ENCODE results near the gene MLX. TPM values are rescaled to one million over a fixed set of nuclear protein-coding genes. Genes with fewer than 3 reads are reported as not detected.
A peak's percentile ranks its signal among the peaks of the same experiment; 100 is the strongest.

MLX gene
- total RNA-seq, 2 donors from 2014 or later: 31.5 to 41.2 TPM

DNA sequence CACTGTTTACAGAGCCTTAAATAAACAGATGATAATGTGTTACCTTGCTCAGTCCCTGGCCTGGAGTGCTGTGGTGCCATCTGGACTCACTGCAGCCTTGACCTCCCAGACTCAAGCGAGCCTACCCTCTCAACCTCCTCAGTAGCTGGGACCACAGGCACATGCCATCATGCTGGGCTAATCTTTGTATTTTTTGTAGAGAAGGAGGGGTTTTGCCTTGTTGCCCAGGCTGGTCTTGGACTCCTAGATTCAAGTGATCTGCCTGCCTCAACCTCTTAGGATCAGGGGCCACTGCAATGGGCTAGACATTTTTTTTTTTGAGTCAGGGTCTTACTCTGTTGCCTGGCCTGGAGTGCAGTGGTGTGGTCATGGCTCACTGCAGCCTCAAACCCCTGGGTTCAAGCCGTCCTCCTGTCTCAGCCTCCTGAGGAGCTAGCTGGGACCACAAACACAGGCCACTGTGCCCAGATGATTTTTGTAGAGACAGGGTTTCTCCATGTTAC is 35.9 kb upstream of the MLX start:
- H3K4me1 ChIP-seq (ENCODE audit: control insufficient read depth in 1 of 2, low read depth in 2 of 2): peaks cover 9 to 46% of the 10 kb centered on the region in 2 donors
- peak overlapping the region; percentile 68 to 82 for H3K27ac ChIP-seq
- no peak for DNase-seq (ENCODE audit: low spot score)

DNA sequence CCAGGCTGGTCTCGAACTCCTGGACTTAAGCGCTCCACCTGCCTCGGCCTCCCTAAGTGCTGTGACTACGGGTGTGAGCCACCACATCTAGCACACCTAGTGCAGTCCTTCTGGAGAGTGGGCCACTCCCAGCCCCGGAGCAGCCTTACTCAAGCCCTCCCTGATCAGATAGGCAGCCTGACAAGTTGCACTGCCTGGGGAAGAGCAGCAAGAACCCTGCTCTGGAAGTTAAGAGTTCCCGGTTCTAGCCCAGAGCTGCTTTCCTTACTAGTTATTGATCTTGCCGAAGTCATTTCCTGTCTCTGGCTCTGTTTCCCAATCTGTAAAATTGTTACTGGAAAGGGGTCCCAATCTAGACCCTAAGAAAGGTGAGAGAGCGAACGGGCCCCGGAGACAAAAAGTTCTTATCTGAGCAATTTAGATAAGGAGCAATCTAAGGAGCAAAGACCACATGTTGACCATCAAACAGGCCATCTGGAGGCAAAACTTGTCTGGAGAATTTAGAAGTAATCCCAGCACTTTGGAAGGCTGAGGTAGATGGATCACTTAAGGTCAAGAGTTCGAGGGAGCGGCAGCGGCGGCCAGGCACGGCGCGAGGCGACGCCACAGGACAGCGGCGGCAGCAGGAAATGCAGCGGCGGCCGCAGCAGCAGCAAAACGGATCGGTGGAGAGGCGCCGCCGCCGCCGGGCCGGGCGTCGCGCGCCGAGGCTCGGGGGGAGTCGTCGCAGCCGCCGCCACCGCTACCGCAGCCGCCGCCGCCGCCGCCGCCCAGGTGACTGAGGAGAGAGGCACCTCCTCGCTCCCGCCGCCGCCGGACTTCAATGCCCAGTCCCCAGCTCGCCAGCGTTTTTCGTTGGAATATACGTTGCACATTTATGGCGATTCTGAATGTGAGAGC is 35.2 kb upstream of the MLX start:
- Histone ChIP-seq H3K27ac (peak overlapping the region; percentile 68 to 82), H3K27me3 (replicated peaks; ENCODE audit: insufficient read depth) (no peaks in the 10 kb centered on the region), H3K9me3 (no peaks in the 10 kb centered on the region), H3K4me1 (ENCODE audit: control insufficient read depth in 1 of 2, low read depth in 2 of 2) (peaks cover 9 to 40% of the 10 kb centered on the region in 2 donors), H3K36me3 (no peaks in the 10 kb centered on the region), H3K4me3 (peak overlapping the region; percentile 74)
- TF ChIP-seq, protein P1, sequence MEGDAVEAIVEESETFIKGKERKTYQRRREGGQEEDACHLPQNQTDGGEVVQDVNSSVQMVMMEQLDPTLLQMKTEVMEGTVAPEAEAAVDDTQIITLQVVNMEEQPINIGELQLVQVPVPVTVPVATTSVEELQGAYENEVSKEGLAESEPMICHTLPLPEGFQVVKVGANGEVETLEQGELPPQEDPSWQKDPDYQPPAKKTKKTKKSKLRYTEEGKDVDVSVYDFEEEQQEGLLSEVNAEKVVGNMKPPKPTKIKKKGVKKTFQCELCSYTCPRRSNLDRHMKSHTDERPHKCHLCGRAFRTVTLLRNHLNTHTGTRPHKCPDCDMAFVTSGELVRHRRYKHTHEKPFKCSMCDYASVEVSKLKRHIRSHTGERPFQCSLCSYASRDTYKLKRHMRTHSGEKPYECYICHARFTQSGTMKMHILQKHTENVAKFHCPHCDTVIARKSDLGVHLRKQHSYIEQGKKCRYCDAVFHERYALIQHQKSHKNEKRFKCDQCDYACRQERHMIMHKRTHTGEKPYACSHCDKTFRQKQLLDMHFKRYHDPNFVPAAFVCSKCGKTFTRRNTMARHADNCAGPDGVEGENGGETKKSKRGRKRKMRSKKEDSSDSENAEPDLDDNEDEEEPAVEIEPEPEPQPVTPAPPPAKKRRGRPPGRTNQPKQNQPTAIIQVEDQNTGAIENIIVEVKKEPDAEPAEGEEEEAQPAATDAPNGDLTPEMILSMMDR (IDR thresholded peaks at IDR 0.05): peak; percentile 58
- DNase-seq (ENCODE audit: low spot score): no peak
- ATAC-seq (ENCODE audit: insufficient number of reproducible peaks, low FRiP score, low read depth): no peak

More for the DNA sequence above, 35.9 kb upstream of the MLX start:
- Histone ChIP-seq H3K27me3 (replicated peaks; ENCODE audit: insufficient read depth) (no peaks in the 10 kb centered on the region), H3K4me3 (no peak overlapping the region), H3K36me3 (no peaks in the 10 kb centered on the region), H3K9me3 (no peaks in the 10 kb centered on the region)
- TF ChIP-seq, protein P1 (IDR thresholded peaks at IDR 0.05): no peak
- ATAC-seq (ENCODE audit: insufficient number of reproducible peaks, low FRiP score, low read depth): no peak

DNA sequence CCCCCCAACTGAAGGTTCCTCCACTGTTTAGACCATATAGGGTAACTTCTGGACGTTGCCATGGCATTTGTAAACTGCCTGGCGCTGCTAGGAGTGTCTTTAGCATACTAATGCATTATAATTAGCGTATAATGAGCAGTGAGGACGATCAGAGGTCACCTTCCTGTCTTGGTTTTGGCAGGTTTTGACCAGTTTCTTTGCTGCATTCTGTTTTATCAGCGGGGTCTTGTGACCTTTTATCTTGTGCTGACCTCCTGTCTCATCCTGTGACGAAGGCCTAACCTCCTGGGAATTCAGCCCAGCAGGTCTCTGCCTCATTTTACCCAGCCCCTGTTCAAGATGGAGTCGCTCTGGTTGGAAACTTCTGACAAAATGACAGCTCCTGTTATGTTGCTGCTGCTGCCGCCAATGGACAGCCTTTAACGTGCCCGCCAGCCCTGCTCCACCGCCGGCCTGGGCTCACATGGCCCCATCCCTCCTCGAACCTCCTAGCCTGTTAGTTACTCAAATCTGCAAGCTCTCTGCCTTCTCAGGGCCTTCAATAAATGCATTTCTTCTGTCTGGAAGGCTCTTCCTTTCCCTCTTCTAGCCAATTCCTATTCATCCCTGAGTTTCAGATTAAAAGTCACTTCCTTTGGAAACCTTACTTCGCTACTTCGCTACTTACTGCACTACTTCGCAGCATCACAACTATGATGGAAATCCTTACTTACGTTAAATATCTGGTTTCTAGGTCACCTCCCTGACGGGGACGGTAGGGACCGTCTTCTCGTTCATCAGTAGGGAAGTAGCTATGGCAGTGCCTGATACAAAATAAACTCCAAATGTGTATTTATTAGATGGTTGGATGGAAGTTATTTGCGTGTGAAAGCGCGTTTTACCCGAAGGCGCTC is 31.5 kb upstream of the MLX start:
- DNase-seq (ENCODE audit: low spot score) (no peak), ATAC-seq (ENCODE audit: insufficient number of reproducible peaks, low FRiP score, low read depth) (peak; percentile 16)
- Histone ChIP-seq H3K9me3 (no peaks in the 10 kb centered on the region), H3K4me1 (ENCODE audit: control insufficient read depth in 1 of 2, low read depth in 2 of 2) (peaks cover 12 to 34% of the 10 kb centered on the region in 2 donors), H3K4me3 (peak overlapping the region; percentile 83), H3K27me3 (replicated peaks; ENCODE audit: insufficient read depth) (no peaks in the 10 kb centered on the region), H3K27ac (peak overlapping the region; percentile 82 to 92), H3K36me3 (peaks cover 18% of the 10 kb centered on the region)
- TF ChIP-seq, protein P1 (IDR thresholded peaks at IDR 0.05): no peak

DNA sequence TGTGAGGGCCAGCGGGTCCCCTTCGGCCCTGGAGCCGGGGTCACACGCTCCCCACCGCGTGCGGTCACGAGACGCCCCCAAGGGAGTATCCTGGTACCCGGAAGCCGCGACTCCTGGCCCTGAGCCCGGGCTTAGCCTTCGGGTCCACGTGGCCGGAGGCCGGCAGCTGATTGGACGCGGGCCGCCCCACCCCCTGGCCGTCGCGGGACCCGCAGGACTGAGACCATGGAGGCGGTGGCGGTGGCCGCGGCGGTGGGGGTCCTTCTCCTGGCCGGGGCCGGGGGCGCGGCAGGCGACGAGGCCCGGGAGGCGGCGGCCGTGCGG is 30.9 kb upstream of the MLX start, which contains the start of gene NAGLU:
Gene NAGLU (plus strand): TSS at position 194 of the 324 bp plus-strand sequence. CDS start 32 bp downstream, at position 226.
- Histone ChIP-seq H3K4me1 (ENCODE audit: control insufficient read depth in 1 of 2, low read depth in 2 of 2) (peaks cover 11 to 28% of the 10 kb centered on the region in 2 donors), H3K27me3 (replicated peaks; ENCODE audit: insufficient read depth) (no peaks in the 10 kb centered on the region), H3K9me3 (no peaks in the 10 kb centered on the region), H3K36me3 (peaks cover 18% of the 10 kb centered on the region), H3K4me3 (peak within 1 kb of the TSS; percentile 83), H3K27ac (peak within 1 kb of the TSS; percentile 82 to 92)
- TF ChIP-seq, protein P1 (IDR thresholded peaks at IDR 0.05): no peak
- peak; percentile 85 for DNase-seq (ENCODE audit: low spot score)
- ATAC-seq (ENCODE audit: insufficient number of reproducible peaks, low FRiP score, low read depth): peak; percentile 79

All from thoracic aorta (tissue), 2 donors.